IPS DF 6.9 (cell line): ENCODE measurements around the gene CNTNAP2.

ENCODE experiments used
- DNase-seq: peaks from one replicate; pipeline ENCODE4 v3.0.0-alpha.2; 2013; ENCODE audit warnings: low read depth, low spot score
- H3K27ac ChIP-seq: one replicate; pipeline ENCODE4 v1.5.1; 2013; ENCODE audit warnings: low read length, control low read depth
- H3K27me3 ChIP-seq: 2 replicates; pipeline ENCODE4 v1.6.1; 2013; ENCODE audit warnings: mild to moderate bottlenecking, low read length; ENCODE audit not compliant: control insufficient read depth, insufficient read depth
- H3K36me3 ChIP-seq: 2 replicates; pipeline ENCODE4 v1.6.1; 2013; ENCODE audit warnings: low read length; ENCODE audit not compliant: control insufficient read depth, insufficient read depth
- H3K4me1 ChIP-seq: 2 replicates; pipeline ENCODE4 v1.6.1; 2013; ENCODE audit warnings: low read length; ENCODE audit not compliant: control insufficient read depth, insufficient read depth
- H3K4me3 ChIP-seq: 2 replicates; pipeline ENCODE4 v1.5.1; 2013; ENCODE audit warnings: mild to moderate bottlenecking, low read length
- H3K9me3 ChIP-seq: 2 replicates; pipeline ENCODE4 v1.6.1; 2013; ENCODE audit warnings: low read length, inconsistent platforms; ENCODE audit not compliant: control insufficient read depth, insufficient read depth
- WGBS: extraction: QIAGEN DNeasy Blood & Tissue Kit; methylation state at CpG from one replicate; pipeline ENCODE4 v1.1.7; 2013; ENCODE audit warnings: mixed read lengths, missing lambda C conversion rate; ENCODE audit not compliant: insufficient read length, insufficient coverage; 5-methylcytosine and 5-hydroxymethylcytosine counted together

Gene CNTNAP2

DNA sequence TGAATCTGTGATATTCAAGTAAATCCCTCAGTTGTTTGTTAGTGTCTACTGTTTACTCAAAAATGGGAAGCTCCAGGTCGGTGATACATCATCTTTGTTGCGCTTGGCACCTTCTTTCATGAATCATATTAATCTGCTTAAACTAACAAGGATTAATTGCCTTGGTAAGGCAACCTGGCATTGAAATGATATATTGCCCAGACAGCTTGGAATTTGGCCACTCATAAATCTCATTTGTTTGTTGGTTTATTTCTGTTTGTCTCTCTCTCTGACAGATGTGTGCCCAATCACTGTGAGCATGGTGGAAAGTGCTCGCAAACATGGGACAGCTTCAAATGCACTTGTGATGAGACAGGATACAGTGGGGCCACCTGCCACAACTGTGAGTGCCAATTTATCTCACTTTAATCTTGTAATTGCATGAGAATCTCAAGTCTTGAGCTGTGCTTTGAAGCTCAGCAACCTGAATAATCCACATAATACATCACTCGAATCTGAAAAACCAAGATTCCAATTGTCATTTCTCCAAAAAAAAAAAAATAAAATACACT lies 1369.1 kb downstream of the CNTNAP2 start:
- no peak for DNase-seq
- Histone ChIP-seq H3K27ac (no peak overlapping the region), H3K4me1 (no peaks in the 10 kb centered on the region), H3K9me3 (no peaks in the 10 kb centered on the region), H3K36me3 (no peaks in the 10 kb centered on the region), H3K4me3 (no peak overlapping the region), H3K27me3 (no peaks in the 10 kb centered on the region)
- WGBS, result no CpG with 5 or more reads among the region's 4 CpGs

DNA sequence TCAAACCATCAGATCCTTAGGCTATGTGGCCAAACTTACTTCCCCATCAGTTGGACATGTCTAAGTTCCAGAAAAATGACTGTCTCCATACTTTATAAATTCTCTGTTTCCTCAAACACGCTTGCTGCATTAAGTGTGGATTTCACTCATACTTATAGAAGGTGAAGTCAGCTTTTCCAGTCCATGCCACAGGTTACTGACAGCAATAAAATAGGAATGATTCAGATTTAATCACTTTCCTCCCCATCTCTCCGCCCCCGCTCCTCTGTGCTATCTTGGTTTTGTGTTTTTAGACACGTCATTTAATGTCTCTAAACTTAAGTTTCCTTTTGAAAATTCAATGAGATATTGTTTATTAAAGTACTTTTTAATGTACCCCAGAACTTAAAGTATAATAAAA lies 1376.0 kb downstream of the CNTNAP2 start:
- no peaks in the 10 kb centered on the region for H3K4me1 ChIP-seq
- H3K4me3 ChIP-seq, result no peak overlapping the region
- H3K27ac ChIP-seq, result no peak overlapping the region
- no peaks in the 10 kb centered on the region for H3K9me3 ChIP-seq
- H3K27me3 ChIP-seq, result no peaks in the 10 kb centered on the region
- no peak for DNase-seq
- H3K36me3 ChIP-seq, result no peaks in the 10 kb centered on the region
- WGBS, result no CpG with 5 or more reads among the region's 4 CpGs

DNA sequence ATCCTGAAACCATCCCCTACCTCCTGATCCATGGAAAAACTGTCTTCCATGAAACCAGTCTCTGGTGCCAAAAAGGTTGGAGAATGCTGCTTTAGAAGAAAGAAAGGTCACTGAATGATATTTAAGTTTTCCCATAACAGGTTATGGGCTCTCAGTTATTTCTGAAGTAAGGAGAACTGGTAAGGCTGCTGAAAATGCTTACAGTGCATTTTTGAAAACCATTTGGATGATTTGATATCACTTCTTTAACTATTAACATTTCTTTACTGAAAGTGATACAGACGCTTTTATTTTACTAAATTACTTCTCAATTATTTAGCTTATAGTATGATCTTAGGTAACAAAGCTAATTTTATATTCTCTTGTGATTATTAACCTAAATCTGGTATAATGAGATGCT lies 1379.6 kb downstream of the CNTNAP2 start:
- WGBS, result no CpG with 5 or more reads among the region's 1 CpG
- no peaks in the 10 kb centered on the region for H3K27me3 ChIP-seq
- no peaks in the 10 kb centered on the region for H3K9me3 ChIP-seq
- no peaks in the 10 kb centered on the region for H3K36me3 ChIP-seq
- no peak overlapping the region for H3K4me3 ChIP-seq
- no peak for DNase-seq
- H3K27ac ChIP-seq, result no peak overlapping the region
- no peaks in the 10 kb centered on the region for H3K4me1 ChIP-seq

GRCh38 chr7:147497246-147497645 lies 1380.6 kb downstream of the CNTNAP2 start:
- no peak overlapping the region for H3K27ac ChIP-seq
- H3K36me3 ChIP-seq, result no peaks in the 10 kb centered on the region
- H3K27me3 ChIP-seq, result no peaks in the 10 kb centered on the region
- H3K4me1 ChIP-seq, result no peaks in the 10 kb centered on the region
- DNase-seq, result no peak
- H3K4me3 ChIP-seq, result no peak overlapping the region
- WGBS, result no CpG with 5 or more reads among the region's 1 CpG
- H3K9me3 ChIP-seq, result no peaks in the 10 kb centered on the region

- Histone ChIP-seq H3K27me3 (no peaks in the 10 kb centered on the region), H3K4me1 (no peaks in the 10 kb centered on the region), H3K36me3 (no peaks in the 10 kb centered on the region), H3K4me3 (no peak overlapping the region), H3K27ac (no peak overlapping the region), H3K9me3 (no peaks in the 10 kb centered on the region)
- no peak for DNase-seq
- WGBS, result no CpG with 5 or more reads among the region's 2 CpGs
Measured at GRCh38 chr7:147498081-147498480, 1381.5 kb downstream of the CNTNAP2 start.

- no peaks in the 10 kb centered on the region for H3K4me1 ChIP-seq
- H3K27me3 ChIP-seq, result no peaks in the 10 kb centered on the region
- no peaks in the 10 kb centered on the region for H3K36me3 ChIP-seq
- no peak for DNase-seq
- H3K4me3 ChIP-seq, result no peak overlapping the region
- no peak overlapping the region for H3K27ac ChIP-seq
- WGBS, result no CpG with 5 or more reads among the region's 3 CpGs
- no peaks in the 10 kb centered on the region for H3K9me3 ChIP-seq
Measured at GRCh38 chr7:147509035-147509501, 1392.5 kb downstream of the CNTNAP2 start.

GRCh38 chr7:147509541-147510200 lies 1393.1 kb downstream of the CNTNAP2 start:
- no peaks in the 10 kb centered on the region for H3K9me3 ChIP-seq
- no peaks in the 10 kb centered on the region for H3K36me3 ChIP-seq
- no peak overlapping the region for H3K4me3 ChIP-seq
- H3K27me3 ChIP-seq, result no peaks in the 10 kb centered on the region
- no peak for DNase-seq
- H3K4me1 ChIP-seq, result no peaks in the 10 kb centered on the region
- H3K27ac ChIP-seq, result no peak overlapping the region
- WGBS, result no CpG with 5 or more reads among the region's 4 CpGs

DNA sequence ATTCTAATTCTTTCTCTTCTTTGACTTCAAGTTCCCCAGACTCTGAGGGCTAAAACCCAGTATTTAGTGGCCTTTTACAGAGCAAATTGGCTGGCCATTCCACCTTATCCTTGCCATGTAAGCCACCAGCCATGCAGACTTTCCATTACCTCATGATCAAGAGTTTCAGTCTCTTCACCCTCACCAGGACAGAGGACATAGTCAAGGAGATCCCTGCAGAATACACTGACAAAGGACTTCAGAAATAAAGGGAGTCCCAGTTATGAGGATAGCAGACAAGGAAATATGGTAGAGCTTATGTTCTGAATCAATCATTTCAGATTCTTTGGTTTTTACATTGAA lies 1393.6 kb downstream of the CNTNAP2 start:
- no peak for DNase-seq
- no peaks in the 10 kb centered on the region for H3K27me3 ChIP-seq
- H3K4me1 ChIP-seq, result no peaks in the 10 kb centered on the region
- no peaks in the 10 kb centered on the region for H3K36me3 ChIP-seq
- no peak overlapping the region for H3K4me3 ChIP-seq
- no peak overlapping the region for H3K27ac ChIP-seq
- no peaks in the 10 kb centered on the region for H3K9me3 ChIP-seq

DNA sequence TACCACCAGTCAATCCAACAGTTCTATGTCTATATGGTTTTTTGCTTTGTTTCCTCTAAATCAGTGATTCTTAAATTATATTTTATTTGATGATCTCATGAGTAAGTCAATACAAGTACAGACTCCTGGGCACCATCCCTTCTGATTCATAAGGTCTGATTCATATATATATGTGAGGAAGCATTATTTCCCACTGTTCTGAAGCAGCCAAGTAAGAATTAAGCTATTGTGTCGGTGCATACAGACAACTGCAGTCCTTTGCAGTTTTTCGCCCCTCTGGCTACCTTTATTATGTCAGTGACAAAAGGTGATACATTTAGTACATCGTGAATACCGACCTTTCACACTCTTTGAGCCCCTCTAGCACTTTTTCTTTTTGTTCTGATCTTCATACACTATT lies 1394.3 kb downstream of the CNTNAP2 start:
- Histone ChIP-seq H3K36me3 (no peaks in the 10 kb centered on the region), H3K27ac (no peak overlapping the region), H3K4me3 (no peak overlapping the region), H3K27me3 (no peaks in the 10 kb centered on the region), H3K9me3 (no peaks in the 10 kb centered on the region), H3K4me1 (no peaks in the 10 kb centered on the region)
- WGBS, result no CpG with 5 or more reads among the region's 4 CpGs
- DNase-seq, result no peak

DNA sequence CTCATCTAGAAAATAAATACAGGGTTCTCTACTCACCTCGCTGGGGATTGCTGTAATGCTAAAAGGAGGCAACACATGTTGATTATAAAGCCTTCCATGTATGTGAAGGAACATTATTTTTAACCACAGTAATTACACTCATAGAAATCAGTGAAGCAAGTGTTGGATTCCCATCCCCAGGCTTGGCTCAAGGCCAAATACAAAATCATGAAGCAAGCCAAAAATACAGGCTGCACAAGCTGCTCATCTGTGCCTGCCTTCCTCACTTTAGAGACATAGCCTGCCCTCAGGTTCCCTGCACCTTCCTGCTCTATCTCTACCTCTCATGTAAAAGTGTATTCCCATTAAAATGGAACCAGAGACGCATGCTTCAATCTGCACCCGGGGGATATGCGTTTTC lies 1396.8 kb downstream of the CNTNAP2 start:
- no peaks in the 10 kb centered on the region for H3K9me3 ChIP-seq
- no CpG with 5 or more reads among the region's 4 CpGs for WGBS
- no peak for DNase-seq
- H3K27ac ChIP-seq, result no peak overlapping the region
- H3K4me1 ChIP-seq, result no peaks in the 10 kb centered on the region
- H3K36me3 ChIP-seq, result no peaks in the 10 kb centered on the region
- no peaks in the 10 kb centered on the region for H3K27me3 ChIP-seq
- no peak overlapping the region for H3K4me3 ChIP-seq

DNA sequence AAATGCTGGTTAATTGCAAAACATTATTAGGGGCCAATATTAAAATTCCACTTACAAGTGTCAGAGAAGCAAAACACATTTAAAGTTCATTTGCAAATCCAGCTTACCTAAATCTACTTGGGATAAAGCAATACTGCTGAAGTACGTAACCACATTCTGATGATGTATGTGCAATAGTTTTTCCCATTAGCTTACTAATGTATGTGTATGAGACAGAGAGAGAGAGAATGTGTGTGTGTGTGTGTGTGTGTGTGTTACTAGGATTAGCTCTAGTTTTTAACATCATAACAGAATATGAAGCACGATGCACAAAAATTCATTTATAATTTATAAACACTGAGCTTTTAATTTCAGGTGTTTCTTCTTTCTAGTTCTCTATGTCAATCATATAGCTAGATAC lies 1399.8 kb downstream of the CNTNAP2 start:
- H3K27me3 ChIP-seq, result no peaks in the 10 kb centered on the region
- H3K4me3 ChIP-seq, result no peak overlapping the region
- no peaks in the 10 kb centered on the region for H3K36me3 ChIP-seq
- no peak overlapping the region for H3K27ac ChIP-seq
- no peaks in the 10 kb centered on the region for H3K9me3 ChIP-seq
- no peak for DNase-seq
- WGBS, result no CpG with 5 or more reads among the region's 2 CpGs
- no peaks in the 10 kb centered on the region for H3K4me1 ChIP-seq
